WERI-Rb-1 (cell line): ENCODE measurements around the gene RSAD2.

ENCODE experiments used
- DNase-seq: peaks from one replicate; pipeline ENCODE4 v3.0.0-alpha.2; 2020
- H3K27ac ChIP-seq: fragments of 250-450 bp; sonication (Bioruptor Pico); 2 replicates; pipeline ENCODE4 v1.5.1; 2020; ENCODE audit warnings: mild to moderate bottlenecking, moderate library complexity
- H3K27me3 ChIP-seq: fragments of 250-450 bp; sonication (Bioruptor Pico); 2 replicates; pipeline ENCODE4 v1.5.1; 2021; ENCODE audit warnings: mild to moderate bottlenecking, low read depth, moderate library complexity; ENCODE audit not compliant: insufficient read depth, severe bottlenecking
- H3K36me3 ChIP-seq: fragments of 250-450 bp; sonication (Bioruptor Pico); 2 replicates; pipeline ENCODE4 v1.5.1; 2020; ENCODE audit warnings: mild to moderate bottlenecking, moderate library complexity
- H3K4me3 ChIP-seq: 2 replicates; pipeline ENCODE4 v1.5.1; 2011; ENCODE audit warnings: low read depth, mild to moderate bottlenecking, control low read depth, low read length
- H3K9me3 ChIP-seq: fragments of 250-450 bp; sonication (Bioruptor Pico); 2 replicates; pipeline ENCODE4 v1.5.1; 2021; ENCODE audit warnings: mild to moderate bottlenecking, moderate library complexity; ENCODE audit not compliant: severe bottlenecking
- TF ChIP-seq, protein P1 (sequence below): IDR thresholded peaks from 2 replicates; pipeline ENCODE4 v1.5.1; 2011; ENCODE audit warnings: low read depth, mild to moderate bottlenecking, control low read depth, inconsistent platforms, low read length

RSAD2 gene

DNA sequence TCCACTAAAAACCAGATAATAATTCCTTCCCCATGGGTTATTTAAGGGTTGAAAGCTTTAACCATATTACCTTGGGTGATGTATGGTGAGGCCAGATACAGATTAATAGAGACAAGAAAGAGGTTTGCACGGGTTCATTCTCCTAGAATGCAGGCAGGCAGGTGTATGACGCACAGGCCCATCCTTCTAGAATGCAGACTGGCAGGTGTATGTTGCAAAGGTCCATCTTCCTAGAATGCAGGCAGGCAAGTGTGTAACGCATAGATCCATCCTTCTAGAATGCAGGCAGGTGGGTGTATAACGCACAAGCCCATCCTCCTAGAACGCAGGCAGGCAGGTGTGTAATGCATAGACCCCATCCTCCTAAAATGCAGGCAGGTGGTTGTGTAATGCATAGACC lies 3.9 kb downstream of the RSAD2 start:
- Histone ChIP-seq H3K27ac (no peak overlapping the region), H3K4me3 (no peak overlapping the region), H3K36me3 (no peaks in the 10 kb centered on the region), H3K27me3 (peaks cover 2% of the 10 kb centered on the region), H3K9me3 (no peaks in the 10 kb centered on the region)
- no peak for DNase-seq
- TF ChIP-seq, protein P1, sequence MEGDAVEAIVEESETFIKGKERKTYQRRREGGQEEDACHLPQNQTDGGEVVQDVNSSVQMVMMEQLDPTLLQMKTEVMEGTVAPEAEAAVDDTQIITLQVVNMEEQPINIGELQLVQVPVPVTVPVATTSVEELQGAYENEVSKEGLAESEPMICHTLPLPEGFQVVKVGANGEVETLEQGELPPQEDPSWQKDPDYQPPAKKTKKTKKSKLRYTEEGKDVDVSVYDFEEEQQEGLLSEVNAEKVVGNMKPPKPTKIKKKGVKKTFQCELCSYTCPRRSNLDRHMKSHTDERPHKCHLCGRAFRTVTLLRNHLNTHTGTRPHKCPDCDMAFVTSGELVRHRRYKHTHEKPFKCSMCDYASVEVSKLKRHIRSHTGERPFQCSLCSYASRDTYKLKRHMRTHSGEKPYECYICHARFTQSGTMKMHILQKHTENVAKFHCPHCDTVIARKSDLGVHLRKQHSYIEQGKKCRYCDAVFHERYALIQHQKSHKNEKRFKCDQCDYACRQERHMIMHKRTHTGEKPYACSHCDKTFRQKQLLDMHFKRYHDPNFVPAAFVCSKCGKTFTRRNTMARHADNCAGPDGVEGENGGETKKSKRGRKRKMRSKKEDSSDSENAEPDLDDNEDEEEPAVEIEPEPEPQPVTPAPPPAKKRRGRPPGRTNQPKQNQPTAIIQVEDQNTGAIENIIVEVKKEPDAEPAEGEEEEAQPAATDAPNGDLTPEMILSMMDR = no peak

DNA sequence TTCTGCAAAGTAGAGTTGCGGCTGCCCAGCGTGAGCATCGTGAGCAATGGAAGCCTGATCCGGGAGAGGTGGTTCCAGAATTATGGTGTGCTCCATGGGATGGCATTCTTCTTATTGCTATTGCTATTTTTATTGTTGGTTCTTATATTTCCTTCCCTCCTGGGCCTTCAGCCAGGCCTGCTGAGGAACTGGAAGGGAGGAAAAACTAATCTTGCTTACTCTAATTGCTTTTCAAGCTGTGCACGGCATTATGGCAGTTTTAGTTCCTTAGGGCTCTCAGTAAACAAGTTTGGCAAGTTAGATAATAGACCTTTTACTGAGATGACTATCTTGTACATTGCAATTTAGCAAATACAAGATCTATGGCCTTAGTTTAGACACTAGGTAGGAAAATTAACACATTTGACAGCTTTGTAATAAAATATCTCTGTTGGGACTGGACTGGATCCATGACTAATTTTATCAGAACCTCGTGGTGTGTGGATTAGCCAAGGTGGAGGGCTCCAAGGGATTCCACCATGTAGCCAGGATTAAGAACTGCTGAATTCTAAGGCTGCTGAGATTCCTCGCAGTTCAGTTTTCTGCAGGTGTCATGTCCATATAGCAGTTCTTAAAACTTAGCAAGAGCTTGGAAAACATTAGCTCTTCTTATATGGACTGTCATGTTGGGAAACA lies 6.0 kb downstream of the RSAD2 start:
- DNase-seq = no peak
- H3K4me3 ChIP-seq = no peak overlapping the region
- H3K27me3 ChIP-seq = peaks cover 2% of the 10 kb centered on the region
- H3K27ac ChIP-seq = no peak overlapping the region
- TF ChIP-seq, protein P1 = no peak
- no peaks in the 10 kb centered on the region for H3K9me3 ChIP-seq
- no peaks in the 10 kb centered on the region for H3K36me3 ChIP-seq

DNA sequence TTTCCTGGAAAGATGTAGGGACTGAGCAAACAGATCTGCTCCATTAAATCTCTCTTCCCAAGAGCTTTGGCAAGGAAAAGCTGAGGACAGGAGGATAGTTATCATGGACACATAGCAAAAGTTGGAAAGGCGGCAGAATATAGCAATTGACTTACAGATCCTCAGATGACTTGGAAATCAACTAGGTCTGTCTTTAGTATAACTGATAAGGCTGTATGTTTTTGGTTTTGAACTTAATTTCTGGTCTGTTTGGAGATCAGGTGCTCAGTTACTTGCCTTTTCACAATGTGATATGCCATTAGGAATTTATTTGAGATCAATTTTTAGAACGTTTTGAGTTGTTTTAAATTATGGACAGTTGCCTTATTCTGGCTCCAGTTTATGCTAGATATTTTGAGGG lies 8.0 kb downstream of the RSAD2 start:
- TF ChIP-seq, protein P1 = no peak
- H3K27me3 ChIP-seq = peaks cover 2% of the 10 kb centered on the region
- H3K27ac ChIP-seq = no peak overlapping the region
- no peak for DNase-seq
- H3K4me3 ChIP-seq = no peak overlapping the region
- H3K36me3 ChIP-seq = no peaks in the 10 kb centered on the region
- H3K9me3 ChIP-seq = no peaks in the 10 kb centered on the region

DNA sequence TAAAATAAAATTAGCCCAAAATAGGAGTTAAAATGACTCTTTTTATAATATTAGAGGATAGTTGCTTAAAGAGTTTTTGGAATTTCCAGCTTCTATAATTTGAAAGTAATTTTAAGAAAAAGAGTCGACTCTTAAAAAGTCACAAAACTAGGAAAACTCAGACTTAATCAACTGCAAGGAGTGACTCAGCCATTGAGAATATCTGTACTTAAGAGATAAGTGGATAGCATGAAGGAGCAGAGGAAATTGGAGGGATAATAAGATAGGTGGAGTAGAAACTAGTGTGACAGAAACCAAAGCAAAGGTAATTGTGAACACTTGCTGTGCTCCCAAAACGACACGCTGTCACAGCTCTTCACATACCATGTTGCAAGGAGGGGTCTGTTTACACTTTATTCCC lies 8.4 kb downstream of the RSAD2 start:
- no peak for DNase-seq
- Histone ChIP-seq H3K27me3 (peaks cover 2% of the 10 kb centered on the region), H3K36me3 (no peaks in the 10 kb centered on the region), H3K9me3 (no peaks in the 10 kb centered on the region), H3K27ac (no peak overlapping the region), H3K4me3 (no peak overlapping the region)
- TF ChIP-seq, protein P1 = no peak

DNA sequence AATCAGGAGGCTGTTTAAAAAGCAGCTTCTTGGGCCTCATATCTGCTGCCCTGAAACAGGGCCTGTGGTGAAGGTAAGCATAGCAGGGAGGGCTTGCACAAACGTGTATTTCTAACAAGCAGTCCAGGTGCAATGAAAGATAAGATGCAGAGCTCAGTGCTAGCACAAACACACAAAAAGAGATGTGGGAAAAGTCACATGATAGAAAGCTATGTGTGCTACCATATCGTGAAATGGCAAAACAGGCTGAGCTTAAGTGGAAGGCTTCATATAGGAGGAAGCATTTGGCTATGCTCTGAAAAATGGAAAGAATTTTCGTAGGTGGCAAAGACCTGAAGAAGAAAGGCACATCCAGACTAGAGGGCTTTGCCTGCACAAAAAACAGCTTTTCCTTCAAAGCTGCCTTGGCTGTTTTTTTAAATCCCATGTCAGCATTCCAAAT lies 10.2 kb downstream of the RSAD2 start:
- DNase-seq = no peak
- Histone ChIP-seq H3K4me3 (no peak overlapping the region), H3K27ac (no peak overlapping the region), H3K36me3 (no peaks in the 10 kb centered on the region), H3K9me3 (no peaks in the 10 kb centered on the region), H3K27me3 (no peaks in the 10 kb centered on the region)
- TF ChIP-seq, protein P1 = no peak

DNA sequence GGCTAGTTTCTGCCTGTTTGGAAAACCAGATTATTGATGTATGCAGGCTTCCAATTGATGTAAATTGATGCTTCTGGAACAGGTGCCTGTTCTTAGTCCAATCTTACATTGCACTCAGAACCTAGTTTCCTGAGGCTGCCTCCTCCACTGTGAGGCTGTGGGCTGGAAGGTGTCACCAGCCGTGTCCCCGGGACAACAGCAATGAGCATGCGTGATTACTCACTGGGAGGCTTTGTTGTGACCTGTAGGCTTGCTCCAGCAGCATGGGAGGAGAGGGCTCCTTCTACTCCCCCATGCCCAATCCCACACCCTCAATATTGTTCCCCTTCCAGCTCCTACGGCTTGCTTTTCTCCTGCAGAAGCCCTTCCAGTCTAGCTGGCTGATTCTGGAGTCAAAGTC lies 11.1 kb downstream of the RSAD2 start:
- no peak overlapping the region for H3K4me3 ChIP-seq
- no peaks in the 10 kb centered on the region for H3K27me3 ChIP-seq
- no peak overlapping the region for H3K27ac ChIP-seq
- no peaks in the 10 kb centered on the region for H3K36me3 ChIP-seq
- DNase-seq = no peak
- TF ChIP-seq, protein P1 = no peak
- H3K9me3 ChIP-seq = no peaks in the 10 kb centered on the region
